ENCODE measurements around the gene TMEM63B.

- TF ChIP-seq CTCF (IDR thresholded peaks at IDR 0.05) = no peak
- no peak for TF ChIP-seq POLR2A (IDR thresholded peaks at IDR 0.05)
These were observed 65.2 kb downstream of the TMEM63B start for GRCh38 chr6:44192428-44193041.

Measured in lower leg skin (tissue), 3 donors.